Body of pancreas (tissue), 4 donors: ENCODE results near the gene MYOG.

ENCODE experiments used
- CTCF ChIP-seq, 7 experiments: fragments of 450-650 bp in 4 of 7; fragments of 200-600 bp in 3 of 7; sonication (generic) in 3 of 7; IDR thresholded peaks; one replicate each; pipeline ENCODE4 v1.5.1; 2016 to 2019; ENCODE audit warnings: antibody characterized with exemption in 7 of 7
- POLR2A ChIP-seq, 3 donors: fragments of 450-650 bp; IDR thresholded peaks; one replicate each; pipeline ENCODE4 v1.6.1; 2016; ENCODE audit warnings: antibody characterized with exemption in 3 of 3, mild to moderate bottlenecking in 2 of 3

GRCh38 chr1:203044546-203045250, 41.1 kb downstream of the MYOG start:
- no peak for TF ChIP-seq POLR2A (IDR thresholded peaks at IDR 0.05)
- no peak for TF ChIP-seq CTCF (IDR thresholded peaks at IDR 0.05)
